HG03571 (cell line): Measurements from ENCODE around the gene APC.

ENCODE experiments used
- ATAC-seq: cut with Tn5 transposase; IDR thresholded peaks from one replicate; pipeline ENCODE4 v1.9.1; 2021; ENCODE audit not compliant: unreplicated experiment

APC gene

DNA sequence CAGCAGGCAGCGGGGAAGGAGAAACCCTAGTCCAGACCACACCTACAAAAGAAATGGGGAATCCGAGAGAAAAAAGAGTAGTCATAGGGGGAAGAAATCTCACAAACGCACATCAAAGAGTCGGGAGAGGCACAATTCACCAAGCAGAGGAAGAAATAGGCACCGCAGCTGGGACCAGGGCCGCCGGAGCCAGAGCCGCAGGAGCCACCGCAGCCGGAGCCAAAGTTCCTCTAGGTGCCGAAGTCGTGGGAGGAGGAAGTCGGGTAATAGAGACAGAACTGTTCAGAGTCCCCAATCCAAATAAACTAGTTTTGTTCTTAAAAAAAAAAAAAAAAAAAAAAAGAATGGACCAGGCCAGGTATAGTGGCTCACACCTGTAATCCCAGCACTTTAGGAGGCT is 155.1 kb downstream of the APC start:
- ATAC-seq = no peak

DNA sequence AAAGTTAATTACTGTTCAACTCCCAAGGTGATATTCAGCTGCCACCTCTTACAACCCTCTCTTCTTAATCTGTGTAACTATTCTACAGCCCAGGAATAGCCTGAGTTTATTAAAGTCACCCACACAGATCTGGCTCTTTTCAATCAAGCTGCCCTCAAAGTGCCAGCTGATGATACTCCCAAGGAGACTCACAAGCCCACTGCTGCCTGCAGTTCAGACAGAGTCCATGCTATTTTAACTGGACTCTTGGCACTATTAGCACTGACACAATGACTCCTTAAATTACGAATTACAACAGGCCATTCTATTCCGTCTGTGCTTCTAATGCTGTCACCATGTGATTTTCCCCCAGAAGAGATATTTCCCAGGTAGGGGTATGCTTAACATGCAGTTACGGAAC is 158.0 kb downstream of the APC start:
- no peak for ATAC-seq
